H9 (cell line): ENCODE results near the gene HSFX2. TPM values are rescaled to one million over a fixed set of nuclear protein-coding genes. Genes with fewer than 3 reads are reported as not detected.

Source experiments
- DNase-seq: peaks from one replicate; pipeline ENCODE4 v3.0.0-alpha.2; 2017
- H2AFZ ChIP-seq: one replicate; pipeline ENCODE4 v1.6.1; 2013; ENCODE audit warnings: mild to moderate bottlenecking, low read length, control low read depth, moderate library complexity
- H2AK5ac ChIP-seq: 2 replicates; pipeline ENCODE4 v1.6.1; 2013; ENCODE audit warnings: low read length, control low read depth, mixed read lengths; ENCODE audit not compliant: insufficient read length
- H2BK120ac ChIP-seq: one replicate; pipeline ENCODE4 v1.6.1; 2013; ENCODE audit warnings: low read depth, mild to moderate bottlenecking, low read length, control low read depth, inconsistent platforms; ENCODE audit not compliant: poor library complexity, severe bottlenecking
- H2BK12ac ChIP-seq: 2 replicates; pipeline ENCODE4 v1.6.1; 2013; ENCODE audit warnings: low read length, control low read depth, mixed read lengths, low read depth; ENCODE audit not compliant: insufficient read length
- H2BK15ac ChIP-seq: 2 replicates; pipeline ENCODE4 v1.6.1; 2013; ENCODE audit warnings: low read depth, low read length, control low read depth
- H2BK20ac ChIP-seq: one replicate; pipeline ENCODE4 v1.6.1; 2013; ENCODE audit warnings: low read depth, mild to moderate bottlenecking, low read length, control low read depth, inconsistent platforms; ENCODE audit not compliant: poor library complexity, severe bottlenecking
- H2BK5ac ChIP-seq: 2 replicates; pipeline ENCODE4 v1.6.1; 2013; ENCODE audit warnings: low read length, control low read depth, mixed read lengths; ENCODE audit not compliant: insufficient read length
- H3K14ac ChIP-seq: 2 replicates; pipeline ENCODE4 v1.6.1; 2013; ENCODE audit warnings: low read length, control low read depth; ENCODE audit not compliant: insufficient read depth
- H3K18ac ChIP-seq: 2 replicates; pipeline ENCODE4 v1.6.1; 2013; ENCODE audit warnings: low read depth, mild to moderate bottlenecking, mixed read lengths, low read length, control low read depth; ENCODE audit not compliant: insufficient read length
- H3K23ac ChIP-seq: 2 replicates; pipeline ENCODE4 v1.6.1; 2013; ENCODE audit warnings: low read length, control low read depth, mixed read lengths, low read depth; ENCODE audit not compliant: insufficient read length
- H3K23me2 ChIP-seq: 2 replicates; pipeline ENCODE4 v1.6.1; 2013; ENCODE audit warnings: low read depth, mild to moderate bottlenecking, mixed read lengths, low read length, control low read depth; ENCODE audit not compliant: insufficient read length, poor library complexity, severe bottlenecking
- H3K27ac ChIP-seq: 2 replicates; pipeline ENCODE4 v1.5.1; 2013; ENCODE audit warnings: low read length, control low read depth, mixed read lengths, low read depth; ENCODE audit not compliant: insufficient read length
- H3K27me3 ChIP-seq: 2 replicates; pipeline ENCODE4 v1.6.1; 2013; ENCODE audit warnings: low read length, control low read depth, inconsistent platforms; ENCODE audit not compliant: insufficient read depth
- H3K4ac ChIP-seq: 2 replicates; pipeline ENCODE4 v1.6.1; 2013; ENCODE audit warnings: low read depth, mild to moderate bottlenecking, control low read depth, inconsistent platforms, low read length, moderate library complexity
- H3K4me1 ChIP-seq: 2 replicates; pipeline ENCODE4 v1.6.1; 2013; ENCODE audit warnings: low read length, control low read depth, inconsistent platforms; ENCODE audit not compliant: insufficient read depth
- H3K4me2 ChIP-seq: 2 replicates; pipeline ENCODE4 v1.6.1; 2013; ENCODE audit warnings: low read length, control low read depth, mixed read lengths; ENCODE audit not compliant: insufficient read length, insufficient read depth
- H3K56ac ChIP-seq: 2 replicates; pipeline ENCODE4 v1.6.1; 2013; ENCODE audit warnings: low read depth, mild to moderate bottlenecking, mixed read lengths, low read length, control low read depth; ENCODE audit not compliant: insufficient read length
- H3K79me1 ChIP-seq: 2 replicates; pipeline ENCODE4 v1.6.1; 2013; ENCODE audit warnings: low read depth, mild to moderate bottlenecking, moderate library complexity, low read length, control low read depth, inconsistent platforms; ENCODE audit not compliant: insufficient read depth, poor library complexity, severe bottlenecking
- H3K79me2 ChIP-seq: 2 replicates; pipeline ENCODE4 v1.6.1; 2013; ENCODE audit warnings: low read length, control low read depth, inconsistent platforms; ENCODE audit not compliant: insufficient read depth
- H3K9ac ChIP-seq: 2 replicates; pipeline ENCODE4 v1.6.1; 2013; ENCODE audit warnings: low read length, control low read depth, mixed read lengths; ENCODE audit not compliant: insufficient read length; ENCODE audit errors: extremely low read depth
- H3K9me3 ChIP-seq: one replicate; pipeline ENCODE4 v1.6.1; 2013; ENCODE audit warnings: low read depth, low read length, inconsistent platforms; ENCODE audit not compliant: control insufficient read depth
- H3T11ph ChIP-seq: one replicate; pipeline ENCODE4 v1.6.1; 2013; ENCODE audit warnings: mild to moderate bottlenecking, low read length, control low read depth, inconsistent platforms
- H4K20me1 ChIP-seq: one replicate; pipeline ENCODE4 v1.6.1; 2013; ENCODE audit not compliant: control insufficient read depth, insufficient read length, insufficient read depth
- H4K5ac ChIP-seq: 2 replicates; pipeline ENCODE4 v1.6.1; 2013; ENCODE audit warnings: low read depth, mild to moderate bottlenecking, mixed read lengths, low read length, control low read depth; ENCODE audit not compliant: insufficient read length
- H4K8ac ChIP-seq: replicated peaks from 2 replicates; pipeline ENCODE4 v1.6.1; 2013; ENCODE audit warnings: low read length, control low read depth, mixed read lengths, low read depth; ENCODE audit not compliant: insufficient read length
- H4K91ac ChIP-seq: 2 replicates; pipeline ENCODE4 v1.6.1; 2013; ENCODE audit warnings: low read depth, mild to moderate bottlenecking, moderate library complexity, mixed read lengths, low read length, control low read depth; ENCODE audit not compliant: insufficient read length
- H3K27ac Mint-ChIP-seq, 3 experiments: 2 replicates in 2 of 3; 3 replicates in 1 of 3; pipeline ENCODE4 v1.8.0; 2020 to 2021; ENCODE audit warnings: mixed read lengths in 3 of 3, mild to moderate bottlenecking in 1 of 3, moderate library complexity in 1 of 3
- H3K27me3 Mint-ChIP-seq: 2 replicates; pipeline ENCODE4 v1.8.0; 2021; ENCODE audit warnings: low read depth, mild to moderate bottlenecking, moderate library complexity, mixed read lengths
- H3K36me3 Mint-ChIP-seq, 3 experiments: 2 replicates in 2 of 3; 3 replicates in 1 of 3; pipeline ENCODE4 v1.8.0; 2020 to 2021; ENCODE audit warnings: low read depth in 3 of 3, mixed read lengths in 3 of 3; ENCODE audit not compliant: insufficient read depth in 1 of 3
- H3K4me1 Mint-ChIP-seq, 2 experiments: 2 replicates each; pipeline ENCODE4 v1.8.0; 2020; ENCODE audit warnings: mixed read lengths in 2 of 2
- H3K4me3 Mint-ChIP-seq, 2 experiments: 2 replicates in 1 of 2; 3 replicates in 1 of 2; pipeline ENCODE4 v1.8.0; 2020 to 2021; ENCODE audit warnings: mild to moderate bottlenecking in 2 of 2, mixed read lengths in 2 of 2, moderate library complexity in 1 of 2
- H3K9me3 Mint-ChIP-seq, 2 experiments: 2 replicates in 1 of 2; 3 replicates in 1 of 2; pipeline ENCODE4 v1.8.0; 2020; ENCODE audit warnings: mild to moderate bottlenecking in 2 of 2, mixed read lengths in 2 of 2, moderate library complexity in 1 of 2
- CTCF ChIP-seq: fragments of 200-600 bp; sonication (generic); conservative IDR thresholded peaks from 3 replicates; pipeline ENCODE4 v1.8.0; 2021; ENCODE audit warnings: antibody characterized with exemption, mild to moderate bottlenecking
- WGBS: extraction: QIAGEN DNeasy Blood & Tissue Kit; methylation state at CpG from one replicate; pipeline ENCODE4 v1.1.7; 2013; ENCODE audit warnings: missing lambda C conversion rate, low lambda C conversion rate, mixed read lengths; ENCODE audit not compliant: insufficient read length; ENCODE audit errors: extremely low coverage; 5-methylcytosine and 5-hydroxymethylcytosine counted together
- total RNA-seq: library from RNA; stranded (reverse); gene quantifications from 2 replicates; pipeline ENCODE4 v1.2.1, GENCODE V29; 2021

Gene HSFX2
- total RNA-seq, 1 experiment from 2014 or later: not detected

GRCh38 chrX:149568701-149569296, 26.3 kb downstream of the HSFX2 start:
- Histone ChIP-seq H3K23me2 (no peaks in the 10 kb centered on the region), H2AK5ac (no peak overlapping the region), H3K27ac (no peak overlapping the region), H2BK120ac (no peak overlapping the region), H3K27me3 (no peaks in the 10 kb centered on the region), H2AFZ (no peak overlapping the region), H4K91ac (no peak overlapping the region), H2BK5ac (no peak overlapping the region), H4K5ac (no peak overlapping the region), H2BK20ac (no peak overlapping the region), H3K79me2 (no peaks in the 10 kb centered on the region), H4K8ac (no peak overlapping the region), H3K4me1 (no peaks in the 10 kb centered on the region), H3T11ph (no peak overlapping the region), H3K14ac (no peak overlapping the region), H3K9ac (no peak overlapping the region), H2BK12ac (no peak overlapping the region), H3K79me1 (no peaks in the 10 kb centered on the region), H3K4me2 (no peak overlapping the region), H3K4ac (no peak overlapping the region), H3K56ac (no peak overlapping the region), H3K18ac (no peak overlapping the region), H3K23ac (no peak overlapping the region), H4K20me1 (no peaks in the 10 kb centered on the region), H3K9me3 (peaks cover 48% of the 10 kb centered on the region), H2BK15ac (no peak overlapping the region)
- no peak overlapping the region for H3K4me3 Mint-ChIP-seq
- H3K27me3 Mint-ChIP-seq: no peaks in the 10 kb centered on the region
- H3K27ac Mint-ChIP-seq: no peak overlapping the region
- H3K4me1 Mint-ChIP-seq: peaks cover 26 to 40% of the 10 kb centered on the region in 2 experiments
- H3K9me3 Mint-ChIP-seq: peaks cover 57 to 61% of the 10 kb centered on the region in 2 experiments
- peaks cover 0 to 4% (median 0%) of the 10 kb centered on the region in 3 experiments; a peak in 1 of 7 replicates for H3K36me3 Mint-ChIP-seq
- WGBS: no CpG with 5 or more reads among the region's 5 CpGs
- DNase-seq: no peak
- TF ChIP-seq CTCF: no peak
